B cell (primary cell): ENCODE results near the gene SLC24A1. TPM values are rescaled to one million over a fixed set of nuclear protein-coding genes. Genes with fewer than 3 reads are reported as not detected.

Experiments
- ATAC-seq: fragments of 200-7000 bp; cut with Tn5 transposase; one replicate; pipeline ENCODE4 v1.10.0; 2021; ENCODE audit warnings: low read depth, mild to moderate bottlenecking, moderate number of reproducible peaks, moderate library complexity
- CTCF ChIA-PET: fragments of 350-600 bp; sonication (Branson Sonifier 250); formaldehyde crosslinking; loops from one replicate; lab custom pipeline; 2021; ENCODE audit warnings: antibody characterized with exemption, inconsistent platforms; lab: Charles Lee
- POLR2A ChIA-PET: fragments of 350-600 bp; sonication (Branson Sonifier 250); formaldehyde crosslinking; loops from one replicate; lab custom pipeline; 2021; ENCODE audit warnings: antibody characterized with exemption; lab: Charles Lee
- DNase-seq: peaks from one replicate; pipeline ENCODE4 v3.0.0; 2013
- H2AFZ ChIP-seq: 2 replicates; pipeline ENCODE4 v1.6.1; 2012; ENCODE audit warnings: mild to moderate bottlenecking, low read depth, low read length; ENCODE audit not compliant: insufficient read depth, poor library complexity, severe bottlenecking
- H3K27ac ChIP-seq, 2 donors: 1 replicate in 1 of 2; 2 replicates in 1 of 2; pipeline ENCODE4 v1.5.1; 2012 to 2013; ENCODE audit warnings: low read length in 2 of 2, mild to moderate bottlenecking in 2 of 2, moderate library complexity in 1 of 2
- H3K27me3 ChIP-seq, 4 experiments: fragments of 200-600 bp in 1 of 4; sonication (generic) in 1 of 4; replicated peaks in 1 of 4; 1 replicate in 2 of 4; 2 replicates in 2 of 4; pipeline versions ENCODE4 v1.6.1 to v1.7.0; 2013 to 2016; ENCODE audit warnings: low read length in 3 of 4, mild to moderate bottlenecking in 2 of 4, mixed read lengths in 1 of 4, moderate library complexity in 1 of 4; ENCODE audit not compliant: insufficient read depth in 4 of 4, control insufficient read depth in 3 of 4; ENCODE audit errors: control extremely low read depth in 1 of 4
- H3K36me3 ChIP-seq, 2 experiments: replicated peaks in 1 of 2; 1 replicate in 1 of 2; 2 replicates in 1 of 2; pipeline versions ENCODE4 v1.6.1 to v1.7.1; 2013; ENCODE audit warnings: low read length in 1 of 2; ENCODE audit not compliant: insufficient read depth in 2 of 2, control insufficient read depth in 1 of 2; ENCODE audit errors: control extremely low read depth in 1 of 2, extremely low read depth in 1 of 2
- H3K4me1 ChIP-seq, 2 donors: fragments of 200-600 bp in 1 of 2; sonication (generic) in 1 of 2; 1 replicate in 1 of 2; 2 replicates in 1 of 2; pipeline versions ENCODE4 v1.5.1 to v1.6.1; 2013 to 2017; ENCODE audit warnings: low read length in 2 of 2; ENCODE audit not compliant: control insufficient read depth in 2 of 2, insufficient read depth in 2 of 2
- H3K4me2 ChIP-seq: replicated peaks from 2 replicates; pipeline ENCODE3; 2012; ENCODE audit warnings: mild to moderate bottlenecking, low read depth, low read length; ENCODE audit not compliant: poor library complexity, severe bottlenecking
- H3K4me3 ChIP-seq, 5 experiments: fragments of 200-600 bp in 1 of 5; sonication (generic) in 1 of 5; 1 replicate in 3 of 5; 2 replicates in 2 of 5; pipeline versions ENCODE4 v1.5.1 to v1.7.0; 2011 to 2016; ENCODE audit warnings: low read length in 4 of 5, mild to moderate bottlenecking in 4 of 5, low read depth in 2 of 5, control low read depth in 1 of 5, moderate library complexity in 1 of 5; ENCODE audit not compliant: insufficient read depth in 1 of 5; ENCODE audit errors: control extremely low read depth in 1 of 5, extremely low read depth in 1 of 5
- H3K79me2 ChIP-seq: fragments of 200-600 bp; sonication (generic); one replicate; pipeline ENCODE4 v1.6.0; 2016; ENCODE audit warnings: low read length; ENCODE audit not compliant: control insufficient read depth, insufficient read depth
- H3K9ac ChIP-seq: fragments of 200-600 bp; sonication (generic); 2 replicates; pipeline ENCODE4 v1.6.1; 2017; ENCODE audit warnings: mild to moderate bottlenecking, low read length, moderate library complexity
- H3K9me3 ChIP-seq, 3 donors: one replicate each; pipeline versions ENCODE4 v1.6.1 to v1.7.1; 2013; ENCODE audit warnings: low read length in 2 of 3; ENCODE audit not compliant: control insufficient read depth in 2 of 3, insufficient read depth in 1 of 3; ENCODE audit errors: control extremely low read depth in 1 of 3
- H4K20me1 ChIP-seq: 2 replicates; pipeline ENCODE4 v1.6.0; 2012; ENCODE audit warnings: mild to moderate bottlenecking, low read length; ENCODE audit not compliant: insufficient read depth, control insufficient read depth, poor library complexity, severe bottlenecking
- H3K27ac Mint-ChIP-seq: one replicate; pipeline ENCODE4 v1.8.0; 2021; ENCODE audit warnings: mixed read lengths
- H3K27me3 Mint-ChIP-seq: one replicate; pipeline ENCODE4 v1.8.0; 2021; ENCODE audit warnings: mixed read lengths
- H3K4me1 Mint-ChIP-seq: one replicate; pipeline ENCODE4 v1.8.0; 2021; ENCODE audit warnings: mixed read lengths
- H3K4me3 Mint-ChIP-seq: one replicate; pipeline ENCODE4 v1.8.0; 2021; ENCODE audit warnings: mixed read lengths
- H3K9me3 Mint-ChIP-seq: one replicate; pipeline ENCODE4 v1.8.0; 2022; ENCODE audit warnings: mixed read lengths; ENCODE audit not compliant: insufficient read depth
- CTCF ChIP-seq: fragments of 200-600 bp; IDR thresholded peaks from one replicate; pipeline ENCODE4 v1.8.0; 2022; ENCODE audit warnings: antibody characterized with exemption, mild to moderate bottlenecking
- EZH2 ChIP-seq: IDR thresholded peaks from 2 replicates; pipeline ENCODE4 v1.6.1; 2012; ENCODE audit warnings: borderline replicate concordance, low read depth, mild to moderate bottlenecking, moderate library complexity, low read length; ENCODE audit not compliant: insufficient read depth, poor library complexity, severe bottlenecking
- WGBS: methylation state at CpG from one replicate; pipeline ENCODE4 v1.1.5; 2013; ENCODE audit warnings: missing lambda C conversion rate; ENCODE audit not compliant: insufficient coverage; 5-methylcytosine and 5-hydroxymethylcytosine counted together
- intact Hi-C: fragments of 100-400 bp; cut with micrococcal nuclease; formaldehyde crosslinking; loops from one replicate; pipeline ENCODE4 v1.10.0; 2022
- polyA plus RNA-seq: library from polyadenylated mRNA; depleted of rRNA; stranded (reverse); fragments of >200 nt; gene quantifications from 2 replicates; pipeline ENCODE4 v1.2.3, GENCODE V29; 2012
- total RNA-seq, 2 donors: library from RNA; stranded (reverse); fragments of 120-200 nt in 1 of 2; gene quantifications; 1 replicate in 1 of 2; 2 replicates in 1 of 2; pipeline versions ENCODE4 v1.2.3 to v1.2.4, GENCODE V29; 2013 to 2022

Gene SLC24A1
- total and polyA plus RNA-seq, 2 donors (not counting 1 experiment from before 2014, with no cell fraction given) = 1.7 to 6.7 TPM

- H3K9ac ChIP-seq = no peak overlapping the region
- no peaks in the 10 kb centered on the region for H3K9me3 ChIP-seq
- DNase-seq = no peak
- no peak overlapping the region for H2AFZ ChIP-seq
- H3K36me3 ChIP-seq = peaks cover 2 to 55% of the 10 kb centered on the region in 2 experiments
- POLR2A ChIA-PET = no interaction called here
- H3K27me3 ChIP-seq = no peaks in the 10 kb centered on the region
- CTCF ChIA-PET = interaction anchor here (1.1 kb wide), 1 partner anchor 9 kb away, joined by 3 read pairs; no protein-coding TSS in a partner anchor
- intact Hi-C loops = loop anchor here (5.0 kb wide), 1 partner anchor 688 kb away; no protein-coding TSS in a partner anchor
- H4K20me1 ChIP-seq = no peaks in the 10 kb centered on the region
- TF ChIP-seq EZH2 (no peak), CTCF (no peak)
- Mint-ChIP-seq H3K27ac (no peak overlapping the region), H3K4me3 (no peak overlapping the region), H3K27me3 (no peaks in the 10 kb centered on the region), H3K9me3 (no peaks in the 10 kb centered on the region), H3K4me1 (no peaks in the 10 kb centered on the region)
- H3K79me2 ChIP-seq = no peaks in the 10 kb centered on the region
- H3K4me1 ChIP-seq = no peaks in the 10 kb centered on the region
- 100% methylated on average over 3 of the region's 5 CpGs for WGBS
- ATAC-seq = no peak
- no peak overlapping the region for H3K4me2 ChIP-seq
- no peak overlapping the region for H3K4me3 ChIP-seq
- H3K27ac ChIP-seq = no peak overlapping the region
Observed at GRCh38 chr15:65599677-65600076, 22.1 kb upstream of the SLC24A1 start.

- H3K4me2 ChIP-seq = no peak overlapping the region
- no peak for TF ChIP-seq CTCF
- TF ChIP-seq EZH2 = no peak
- Mint-ChIP-seq H3K27ac (no peak overlapping the region), H3K9me3 (no peaks in the 10 kb centered on the region), H3K27me3 (no peaks in the 10 kb centered on the region), H3K4me3 (no peak overlapping the region), H3K4me1 (peaks cover 3% of the 10 kb centered on the region)
- H3K4me3 ChIP-seq = no peak overlapping the region
- WGBS = 94% methylated on average over 2 of the region's 2 CpGs
- DNase-seq = no peak
- H3K36me3 ChIP-seq = peaks cover 2 to 29% of the 10 kb centered on the region in 2 experiments
- H3K79me2 ChIP-seq = no peaks in the 10 kb centered on the region
- H4K20me1 ChIP-seq = no peaks in the 10 kb centered on the region
- ChIA-PET CTCF (no interaction called here), POLR2A (interaction anchor here (0.6 kb wide), 1 partner anchor 184 kb away, joined by 3 read pairs; no protein-coding TSS in a partner anchor)
- no peaks in the 10 kb centered on the region for H3K4me1 ChIP-seq
- intact Hi-C loops = no loop called here
- no peak for ATAC-seq
- H2AFZ ChIP-seq = no peak overlapping the region
- no peak overlapping the region for H3K9ac ChIP-seq
- no peaks in the 10 kb centered on the region for H3K9me3 ChIP-seq
- no peak overlapping the region for H3K27ac ChIP-seq
- no peaks in the 10 kb centered on the region for H3K27me3 ChIP-seq
Observed at GRCh38 chr15:65603134-65603533, 18.6 kb upstream of the SLC24A1 start.
